Gastrocnemius medialis (tissue), 4 donors: Measurements from ENCODE around the gene CACNA1C.

ENCODE experiments used
- CTCF ChIP-seq, 5 experiments: fragments of 450-650 bp in 3 of 5; fragments of 200-600 bp in 2 of 5; sonication (generic) in 2 of 5; IDR thresholded peaks in 4 of 5; conservative IDR thresholded peaks in 1 of 5; 1 replicate in 4 of 5; 2 replicates in 1 of 5; pipeline ENCODE4 v1.5.1; 2016 to 2019; ENCODE audit warnings: antibody characterized with exemption in 5 of 5, mild to moderate bottlenecking in 3 of 5, moderate library complexity in 3 of 5
- POLR2A ChIP-seq, 2 donors: fragments of 450-650 bp; IDR thresholded peaks; one replicate each; pipeline ENCODE4 v1.6.1; 2017; ENCODE audit warnings: antibody characterized with exemption in 2 of 2, mild to moderate bottlenecking in 2 of 2, moderate library complexity in 2 of 2

- TF ChIP-seq CTCF (IDR thresholded peaks at IDR 0.05 in 4 of 5, conservative IDR thresholded peaks at IDR 0.05 in 1 of 5) (no peak), POLR2A (IDR thresholded peaks at IDR 0.05) (no peak)
Observed at GRCh38 chr12:2208837-2209635, 156.2 kb downstream of the CACNA1C start.
